SK-N-SH treated with all-trans-retinoic acid at 6 μM for 48 hours (cell line): ENCODE results near the gene OCA2.
"Not testable (repeated sequence)": the region's sequence is repeated elsewhere in the genome, so short reads cannot be mapped to it uniquely, and the experiment has no call there.

Source experiments
- ATAC-seq: fragments of 200-7000 bp; cut with Tn5 transposase; 3 replicates; pipeline ENCODE4 v1.9.1; 2020; ENCODE audit warnings: mild to moderate bottlenecking, moderate library complexity
- ARNTL ChIP-seq: fragments of 450-650 bp; formaldehyde crosslinking; IDR thresholded peaks from 2 replicates; pipeline ENCODE4 v1.5.0; 2020; ENCODE audit warnings: low read depth, mild to moderate bottlenecking, moderate library complexity, borderline replicate concordance
- BACH2 ChIP-seq: fragments of 250-450 bp; sonication (Bioruptor Pico); IDR thresholded peaks from 2 replicates; pipeline ENCODE4 v1.9.0; 2021; ENCODE audit warnings: mild to moderate bottlenecking, borderline replicate concordance
- CSDC2 ChIP-seq: fragments of 250-450 bp; sonication (Bioruptor Pico); IDR thresholded peaks from 2 replicates; pipeline ENCODE4 v1.5.0; 2020; ENCODE audit warnings: mild to moderate bottlenecking, moderate library complexity
- ISL1 ChIP-seq: fragments of 250-450 bp; sonication (Bioruptor Pico); IDR thresholded peaks from 2 replicates; pipeline ENCODE4 v2.1.2; 2022; ENCODE audit warnings: mild to moderate bottlenecking, moderate library complexity
- OSR1 ChIP-seq: fragments of 250-450 bp; sonication (Bioruptor Pico); IDR thresholded peaks from 2 replicates; pipeline ENCODE4 v1.8.0; 2022; ENCODE audit warnings: moderate library complexity, mild to moderate bottlenecking, inconsistent platforms
- PPARA ChIP-seq: fragments of 250-450 bp; sonication (Bioruptor Pico); IDR thresholded peaks from 2 replicates; pipeline ENCODE4 v1.5.0; 2020; ENCODE audit warnings: mild to moderate bottlenecking, borderline replicate concordance
- SNAI2 ChIP-seq: fragments of 250-450 bp; sonication (Bioruptor Pico); IDR thresholded peaks from 2 replicates; pipeline ENCODE4 v1.5.0; 2020; ENCODE audit warnings: mild to moderate bottlenecking, moderate library complexity
- TCF4 ChIP-seq: fragments of 250-450 bp; sonication (Bioruptor Pico); IDR thresholded peaks from 2 replicates; pipeline ENCODE4 v1.8.0; 2021; ENCODE audit warnings: mild to moderate bottlenecking, moderate library complexity, borderline replicate concordance
- TOX ChIP-seq: fragments of 250-450 bp; sonication (Bioruptor Pico); IDR thresholded peaks from 2 replicates; pipeline ENCODE4 v1.8.0; 2021; ENCODE audit warnings: mild to moderate bottlenecking, moderate library complexity, borderline replicate concordance
- ZC3H10 ChIP-seq: fragments of 250-450 bp; sonication (Bioruptor Pico); IDR thresholded peaks from 2 replicates; pipeline ENCODE4 v1.5.1; 2021; ENCODE audit warnings: mild to moderate bottlenecking, moderate library complexity
- ZFP3 ChIP-seq: fragments of 250-450 bp; sonication (Bioruptor Pico); IDR thresholded peaks from 2 replicates; pipeline ENCODE4 v1.5.0; 2020; ENCODE audit warnings: mild to moderate bottlenecking, moderate library complexity
- ZFP30 ChIP-seq: fragments of 450-650 bp; formaldehyde crosslinking; IDR thresholded peaks from 2 replicates; pipeline ENCODE4 v1.5.0; 2022; ENCODE audit warnings: mild to moderate bottlenecking, moderate library complexity
- ZNF565 ChIP-seq: fragments of 450-650 bp; formaldehyde crosslinking; conservative IDR thresholded peaks from 2 replicates; pipeline ENCODE4 v1.5.0; 2020; ENCODE audit warnings: low read depth, mild to moderate bottlenecking, moderate library complexity
- ZNF70 ChIP-seq: fragments of 450-650 bp; formaldehyde crosslinking; IDR thresholded peaks from 2 replicates; pipeline ENCODE4 v1.5.0; 2020; ENCODE audit warnings: mild to moderate bottlenecking, moderate library complexity
- ZNF8 ChIP-seq: fragments of 450-650 bp; formaldehyde crosslinking; IDR thresholded peaks from 2 replicates; pipeline ENCODE4 v1.5.0; 2020; ENCODE audit warnings: mild to moderate bottlenecking, moderate library complexity
- TF ChIP-seq, protein P1 (sequence below): fragments of 250-450 bp; sonication (Bioruptor Pico); IDR thresholded peaks from 2 replicates; pipeline ENCODE4 v1.8.0; 2020; ENCODE audit warnings: mild to moderate bottlenecking, moderate library complexity, borderline replicate concordance
- TF ChIP-seq, protein P2 (sequence below): fragments of 250-450 bp; sonication (Bioruptor Pico); IDR thresholded peaks from 2 replicates; pipeline ENCODE4 v1.5.0; 2020; ENCODE audit warnings: mild to moderate bottlenecking, moderate library complexity
- TF ChIP-seq, protein P3 (sequence below): fragments of 250-450 bp; sonication (Bioruptor Pico); IDR thresholded peaks from 2 replicates; pipeline ENCODE4 v1.8.0; 2021; ENCODE audit warnings: low read depth, mild to moderate bottlenecking, moderate library complexity, borderline replicate concordance
- TF ChIP-seq, protein P4 (sequence below): fragments of 250-450 bp; sonication (Bioruptor Pico); IDR thresholded peaks from 2 replicates; pipeline ENCODE4 v1.5.1; 2020; ENCODE audit warnings: low read depth, mild to moderate bottlenecking, moderate library complexity

The OCA2 gene

DNA sequence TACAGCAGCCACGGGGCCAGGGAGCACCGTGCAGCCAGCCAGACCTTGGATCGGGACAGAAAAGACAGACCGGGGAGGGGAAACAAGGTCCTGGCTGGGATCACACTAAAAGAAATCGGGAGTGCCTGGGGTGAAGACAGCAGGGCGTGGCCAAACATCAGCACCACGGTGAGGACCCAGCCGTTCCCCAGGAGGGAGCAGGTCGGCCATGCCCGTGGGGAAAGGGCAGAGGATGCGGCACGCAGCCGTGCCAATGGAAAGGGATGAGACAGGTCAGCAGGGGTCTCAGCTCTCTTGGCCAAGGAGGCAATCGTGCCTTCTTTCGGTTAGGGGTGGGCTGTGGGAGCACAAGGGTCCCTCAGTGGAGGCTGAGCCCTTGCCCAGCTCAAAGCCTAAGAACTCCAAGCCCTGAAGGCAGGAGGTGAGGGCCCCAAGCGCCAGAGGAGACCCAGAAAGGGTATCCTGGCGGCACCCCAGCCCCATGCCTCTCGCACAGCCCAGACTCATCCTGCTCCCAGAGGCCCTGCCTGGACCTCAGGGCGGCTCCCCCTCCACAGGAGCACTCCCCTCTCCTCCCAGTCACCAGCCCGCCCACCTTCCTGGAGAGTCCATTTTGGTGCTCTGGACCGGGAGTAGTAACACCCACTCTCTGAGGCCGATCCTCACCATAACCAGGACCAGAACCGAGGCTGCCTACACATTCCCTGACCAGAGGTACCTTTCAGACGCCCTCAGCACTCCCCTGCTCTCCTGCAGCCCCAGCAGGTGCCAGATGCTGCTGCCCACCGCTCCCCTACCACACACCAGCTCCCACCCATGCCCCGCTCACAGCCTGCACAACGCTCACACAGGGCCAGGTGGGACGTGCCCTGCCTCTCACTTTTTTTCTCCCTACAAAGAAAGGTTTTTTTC lies 23.2 kb upstream of the OCA2 start (continued):
- no peak for TF ChIP-seq ZNF8 (CRISPR knock-in tag)
- no peak for TF ChIP-seq PPARA
- TF ChIP-seq ZNF565 (CRISPR knock-in tag) = no peak
- TF ChIP-seq, protein P1, sequence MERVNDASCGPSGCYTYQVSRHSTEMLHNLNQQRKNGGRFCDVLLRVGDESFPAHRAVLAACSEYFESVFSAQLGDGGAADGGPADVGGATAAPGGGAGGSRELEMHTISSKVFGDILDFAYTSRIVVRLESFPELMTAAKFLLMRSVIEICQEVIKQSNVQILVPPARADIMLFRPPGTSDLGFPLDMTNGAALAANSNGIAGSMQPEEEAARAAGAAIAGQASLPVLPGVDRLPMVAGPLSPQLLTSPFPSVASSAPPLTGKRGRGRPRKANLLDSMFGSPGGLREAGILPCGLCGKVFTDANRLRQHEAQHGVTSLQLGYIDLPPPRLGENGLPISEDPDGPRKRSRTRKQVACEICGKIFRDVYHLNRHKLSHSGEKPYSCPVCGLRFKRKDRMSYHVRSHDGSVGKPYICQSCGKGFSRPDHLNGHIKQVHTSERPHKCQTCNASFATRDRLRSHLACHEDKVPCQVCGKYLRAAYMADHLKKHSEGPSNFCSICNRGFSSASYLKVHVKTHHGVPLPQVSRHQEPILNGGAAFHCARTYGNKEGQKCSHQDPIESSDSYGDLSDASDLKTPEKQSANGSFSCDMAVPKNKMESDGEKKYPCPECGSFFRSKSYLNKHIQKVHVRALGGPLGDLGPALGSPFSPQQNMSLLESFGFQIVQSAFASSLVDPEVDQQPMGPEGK = no peak
- TF ChIP-seq SNAI2 (CRISPR knock-in tag) = no peak
- TF ChIP-seq ISL1 (CRISPR knock-in tag) = no peak

DNA sequence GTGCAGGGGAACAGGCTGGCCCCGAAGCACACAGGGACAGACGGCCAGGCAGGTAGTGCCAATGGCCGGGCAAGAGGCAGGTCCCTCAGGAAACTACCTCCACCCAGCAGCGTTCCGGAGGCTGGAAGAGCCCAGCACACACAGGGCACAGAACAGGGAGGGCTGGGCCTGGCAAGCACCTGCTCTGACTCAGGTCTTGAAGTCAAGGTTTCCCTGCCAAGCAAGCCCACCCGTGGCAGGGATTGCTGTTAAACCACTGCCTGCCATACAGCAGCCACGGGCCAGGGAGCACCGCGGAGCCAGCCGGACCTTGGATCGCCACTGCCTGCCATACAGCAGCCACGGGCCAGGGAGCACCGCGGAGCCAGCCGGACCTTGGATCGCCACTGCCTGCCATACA lies 22.5 kb upstream of the OCA2 start:
- ATAC-seq = not testable (repeated sequence)

DNA sequence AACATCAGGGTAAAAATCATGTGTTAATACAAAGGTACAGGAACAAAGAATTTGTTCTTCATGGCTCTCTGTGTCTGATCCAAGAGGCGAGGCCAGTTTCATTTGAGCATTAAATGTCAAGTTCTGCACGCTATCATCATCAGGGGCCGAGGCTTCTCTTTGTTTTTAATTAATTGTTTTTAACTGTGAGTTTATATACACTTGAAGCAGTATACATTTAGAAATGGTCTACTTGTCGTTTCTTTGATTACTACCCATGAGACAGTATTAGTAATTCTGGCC lies 21.2 kb upstream of the OCA2 start:
- no peak for TF ChIP-seq ZFP30 (CRISPR knock-in tag)
- TF ChIP-seq, protein P2, sequence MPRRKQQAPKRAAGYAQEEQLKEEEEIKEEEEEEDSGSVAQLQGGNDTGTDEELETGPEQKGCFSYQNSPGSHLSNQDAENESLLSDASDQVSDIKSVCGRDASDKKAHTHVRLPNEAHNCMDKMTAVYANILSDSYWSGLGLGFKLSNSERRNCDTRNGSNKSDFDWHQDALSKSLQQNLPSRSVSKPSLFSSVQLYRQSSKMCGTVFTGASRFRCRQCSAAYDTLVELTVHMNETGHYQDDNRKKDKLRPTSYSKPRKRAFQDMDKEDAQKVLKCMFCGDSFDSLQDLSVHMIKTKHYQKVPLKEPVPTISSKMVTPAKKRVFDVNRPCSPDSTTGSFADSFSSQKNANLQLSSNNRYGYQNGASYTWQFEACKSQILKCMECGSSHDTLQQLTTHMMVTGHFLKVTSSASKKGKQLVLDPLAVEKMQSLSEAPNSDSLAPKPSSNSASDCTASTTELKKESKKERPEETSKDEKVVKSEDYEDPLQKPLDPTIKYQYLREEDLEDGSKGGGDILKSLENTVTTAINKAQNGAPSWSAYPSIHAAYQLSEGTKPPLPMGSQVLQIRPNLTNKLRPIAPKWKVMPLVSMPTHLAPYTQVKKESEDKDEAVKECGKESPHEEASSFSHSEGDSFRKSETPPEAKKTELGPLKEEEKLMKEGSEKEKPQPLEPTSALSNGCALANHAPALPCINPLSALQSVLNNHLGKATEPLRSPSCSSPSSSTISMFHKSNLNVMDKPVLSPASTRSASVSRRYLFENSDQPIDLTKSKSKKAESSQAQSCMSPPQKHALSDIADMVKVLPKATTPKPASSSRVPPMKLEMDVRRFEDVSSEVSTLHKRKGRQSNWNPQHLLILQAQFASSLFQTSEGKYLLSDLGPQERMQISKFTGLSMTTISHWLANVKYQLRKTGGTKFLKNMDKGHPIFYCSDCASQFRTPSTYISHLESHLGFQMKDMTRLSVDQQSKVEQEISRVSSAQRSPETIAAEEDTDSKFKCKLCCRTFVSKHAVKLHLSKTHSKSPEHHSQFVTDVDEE (CRISPR knock-in tag) = no peak
- TF ChIP-seq PPARA = no peak
- no peak for TF ChIP-seq ZC3H10 (CRISPR knock-in tag)
- TF ChIP-seq ZNF70 (CRISPR knock-in tag) = no peak
- no peak for TF ChIP-seq CSDC2
- TF ChIP-seq OSR1 = no peak
- TF ChIP-seq, all 23 proteins: peak for 0

DNA sequence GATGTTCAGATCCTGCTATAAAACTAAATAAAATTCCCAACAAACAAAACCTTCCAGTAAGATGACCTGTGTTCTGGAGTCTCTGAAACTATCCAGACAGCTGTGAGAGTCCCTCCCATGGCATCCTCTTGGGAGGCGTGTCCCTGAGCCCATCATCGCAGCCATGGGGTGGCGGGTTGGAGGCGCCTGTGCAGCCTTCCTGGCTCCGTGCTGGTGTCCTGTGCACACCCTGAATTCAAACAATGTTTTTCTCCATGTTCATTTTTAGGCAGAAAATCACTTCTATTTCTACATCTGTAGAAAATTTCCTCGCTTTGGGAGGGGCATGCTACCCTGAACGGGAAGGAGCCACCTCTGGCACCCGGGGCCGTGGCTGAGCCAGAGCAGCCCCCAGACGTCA lies 19.4 kb upstream of the OCA2 start:
- TF ChIP-seq BACH2 (CRISPR knock-in tag) = no peak
- TF ChIP-seq, protein P3, sequence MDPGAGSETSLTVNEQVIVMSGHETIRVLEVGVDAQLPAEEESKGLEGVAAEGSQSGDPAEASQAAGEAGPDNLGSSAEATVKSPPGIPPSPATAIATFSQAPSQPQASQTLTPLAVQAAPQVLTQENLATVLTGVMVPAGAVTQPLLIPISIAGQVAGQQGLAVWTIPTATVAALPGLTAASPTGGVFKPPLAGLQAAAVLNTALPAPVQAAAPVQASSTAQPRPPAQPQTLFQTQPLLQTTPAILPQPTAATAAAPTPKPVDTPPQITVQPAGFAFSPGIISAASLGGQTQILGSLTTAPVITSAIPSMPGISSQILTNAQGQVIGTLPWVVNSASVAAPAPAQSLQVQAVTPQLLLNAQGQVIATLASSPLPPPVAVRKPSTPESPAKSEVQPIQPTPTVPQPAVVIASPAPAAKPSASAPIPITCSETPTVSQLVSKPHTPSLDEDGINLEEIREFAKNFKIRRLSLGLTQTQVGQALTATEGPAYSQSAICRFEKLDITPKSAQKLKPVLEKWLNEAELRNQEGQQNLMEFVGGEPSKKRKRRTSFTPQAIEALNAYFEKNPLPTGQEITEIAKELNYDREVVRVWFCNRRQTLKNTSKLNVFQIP = no peak
- no peak for TF ChIP-seq ZFP30 (CRISPR knock-in tag)
- no peak for TF ChIP-seq ARNTL (CRISPR knock-in tag)
- no peak for TF ChIP-seq TOX (CRISPR knock-in tag)
- TF ChIP-seq, all 23 proteins: peak for 0
- ATAC-seq = no peak

More for the DNA sequence above, 21.2 kb upstream of the OCA2 start:
- ATAC-seq = no peak

DNA sequence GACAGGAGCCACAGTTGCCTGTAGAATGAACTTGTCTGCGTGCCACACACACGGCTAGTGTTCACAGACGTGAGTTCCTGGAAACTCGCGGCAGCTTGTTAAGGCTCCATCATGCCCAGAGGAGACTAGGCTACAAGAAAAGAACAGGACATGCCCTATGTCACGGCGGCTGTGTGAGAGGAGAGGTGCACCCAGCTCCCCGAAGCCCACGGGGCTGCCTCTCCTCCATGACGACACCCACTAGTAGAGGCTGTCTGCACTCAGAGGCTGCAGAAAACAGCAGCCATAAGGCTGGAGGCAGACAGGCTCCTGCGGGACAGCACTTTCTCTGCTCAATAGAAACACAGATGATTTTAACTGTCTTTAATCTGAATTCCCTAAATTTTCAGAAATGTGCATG lies 19.0 kb upstream of the OCA2 start:
- TF ChIP-seq CSDC2 (no peak), ZC3H10 (CRISPR knock-in tag) (no peak), PPARA (no peak), TOX (CRISPR knock-in tag) (no peak), ZFP3 (CRISPR knock-in tag) (no peak), ISL1 (CRISPR knock-in tag) (no peak)
- no peak for ATAC-seq

DNA sequence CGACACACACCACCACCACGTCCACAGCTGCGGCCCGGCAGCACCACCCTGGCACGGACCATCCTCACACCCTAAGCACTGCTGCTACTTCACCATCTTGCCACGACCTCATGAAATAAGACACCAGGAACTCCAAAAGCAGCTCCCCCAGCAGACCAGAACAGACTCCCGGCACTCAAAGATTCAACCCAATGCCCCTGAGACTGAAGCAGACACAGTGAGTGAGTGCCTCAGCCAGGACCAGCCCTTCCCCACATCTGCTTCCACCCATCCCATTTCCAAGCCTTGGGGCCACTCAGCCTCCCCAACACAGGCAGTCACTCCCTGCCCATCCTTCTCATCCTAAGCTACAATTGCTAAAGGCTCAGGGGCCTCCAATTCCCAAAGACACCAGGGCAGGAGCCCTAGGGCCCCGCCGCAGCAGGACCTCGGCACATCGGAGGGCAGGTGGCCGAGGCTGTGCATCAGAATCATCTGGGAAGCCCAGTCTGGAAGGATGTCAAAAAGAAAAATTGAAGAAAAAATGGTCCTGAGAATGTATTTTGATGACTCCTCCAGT lies 18.4 kb upstream of the OCA2 start:
- ATAC-seq = no peak

More for the DNA sequence above, 18.4 kb upstream of the OCA2 start:
- TF ChIP-seq ZNF70 (CRISPR knock-in tag) (no peak), TOX (CRISPR knock-in tag) (no peak), ZNF8 (CRISPR knock-in tag) (no peak), ZNF565 (CRISPR knock-in tag) (no peak), ZC3H10 (CRISPR knock-in tag) (no peak), ARNTL (CRISPR knock-in tag) (no peak), ZFP30 (CRISPR knock-in tag) (no peak), TCF4 (CRISPR knock-in tag) (no peak), BACH2 (CRISPR knock-in tag) (no peak), CSDC2 (no peak), PPARA (no peak), SNAI2 (CRISPR knock-in tag) (no peak), ZFP3 (CRISPR knock-in tag) (no peak), OSR1 (no peak)
- TF ChIP-seq, protein P4, sequence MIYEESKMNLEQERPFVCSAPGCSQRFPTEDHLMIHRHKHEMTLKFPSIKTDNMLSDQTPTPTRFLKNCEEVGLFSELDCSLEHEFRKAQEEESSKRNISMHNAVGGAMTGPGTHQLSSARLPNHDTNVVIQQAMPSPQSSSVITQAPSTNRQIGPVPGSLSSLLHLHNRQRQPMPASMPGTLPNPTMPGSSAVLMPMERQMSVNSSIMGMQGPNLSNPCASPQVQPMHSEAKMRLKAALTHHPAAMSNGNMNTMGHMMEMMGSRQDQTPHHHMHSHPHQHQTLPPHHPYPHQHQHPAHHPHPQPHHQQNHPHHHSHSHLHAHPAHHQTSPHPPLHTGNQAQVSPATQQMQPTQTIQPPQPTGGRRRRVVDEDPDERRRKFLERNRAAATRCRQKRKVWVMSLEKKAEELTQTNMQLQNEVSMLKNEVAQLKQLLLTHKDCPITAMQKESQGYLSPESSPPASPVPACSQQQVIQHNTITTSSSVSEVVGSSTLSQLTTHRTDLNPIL = no peak
- TF ChIP-seq, protein P1 = no peak
